Stomach (tissue), 4 donors: ENCODE measurements around the gene NUP160.
"Not testable (repeated sequence)": the region's sequence is repeated elsewhere in the genome, so short reads cannot be mapped to it uniquely, and the experiment has no call there.

Experiments used
- POLR2A ChIP-seq, 4 donors: fragments of 450-650 bp; IDR thresholded peaks; one replicate each; pipeline ENCODE4 v1.6.1; 2016; ENCODE audit warnings: antibody characterized with exemption in 4 of 4, control low read depth in 2 of 4, mild to moderate bottlenecking in 1 of 4, moderate library complexity in 1 of 4
- TF ChIP-seq, protein P1 (sequence below), 7 experiments: fragments of 450-650 bp in 4 of 7; fragments of 200-600 bp in 3 of 7; sonication (generic) in 3 of 7; IDR thresholded peaks; one replicate each; pipeline ENCODE4 v1.5.1; 2016 to 2019; ENCODE audit warnings: antibody characterized with exemption in 7 of 7, control low read depth in 2 of 7, mild to moderate bottlenecking in 1 of 7

DNA sequence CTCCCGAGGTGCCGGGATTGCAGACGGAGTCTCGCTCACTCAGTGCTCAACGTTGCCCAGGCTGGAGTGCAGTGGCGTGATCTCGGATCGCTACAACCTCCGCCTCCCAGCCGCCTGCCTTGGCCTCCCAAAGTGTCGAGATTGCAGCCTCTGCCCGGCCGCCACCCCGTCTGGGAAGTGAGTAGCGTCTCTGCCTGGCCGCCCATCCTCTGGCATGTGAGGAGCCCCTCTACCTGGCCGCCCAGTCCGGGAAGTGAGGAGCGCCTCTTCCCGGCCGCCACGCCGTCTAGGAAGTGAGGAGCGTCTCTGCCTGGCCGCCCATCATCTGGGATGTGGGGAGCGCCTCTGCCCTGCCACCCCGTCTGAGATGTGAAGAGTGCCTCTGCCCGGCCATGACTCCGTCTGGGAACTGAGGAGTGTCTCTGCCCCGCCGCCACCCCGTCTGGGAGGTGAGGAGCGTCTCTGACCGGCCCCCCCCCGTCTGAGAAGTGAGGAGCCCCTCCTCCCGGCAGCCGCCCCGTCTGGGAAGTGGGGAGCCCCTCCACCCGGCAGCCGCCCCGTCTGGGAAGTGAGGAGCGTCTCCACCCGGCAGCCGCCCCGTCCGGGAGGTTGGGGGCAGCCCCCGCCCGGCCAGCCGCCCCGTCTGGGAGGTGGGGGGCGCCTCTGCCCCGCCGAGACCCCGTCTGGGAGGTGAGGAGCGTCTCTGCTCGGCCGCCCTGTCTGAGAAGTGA, 44.6 kb upstream of the NUP160 start:
- TF ChIP-seq, protein P1, sequence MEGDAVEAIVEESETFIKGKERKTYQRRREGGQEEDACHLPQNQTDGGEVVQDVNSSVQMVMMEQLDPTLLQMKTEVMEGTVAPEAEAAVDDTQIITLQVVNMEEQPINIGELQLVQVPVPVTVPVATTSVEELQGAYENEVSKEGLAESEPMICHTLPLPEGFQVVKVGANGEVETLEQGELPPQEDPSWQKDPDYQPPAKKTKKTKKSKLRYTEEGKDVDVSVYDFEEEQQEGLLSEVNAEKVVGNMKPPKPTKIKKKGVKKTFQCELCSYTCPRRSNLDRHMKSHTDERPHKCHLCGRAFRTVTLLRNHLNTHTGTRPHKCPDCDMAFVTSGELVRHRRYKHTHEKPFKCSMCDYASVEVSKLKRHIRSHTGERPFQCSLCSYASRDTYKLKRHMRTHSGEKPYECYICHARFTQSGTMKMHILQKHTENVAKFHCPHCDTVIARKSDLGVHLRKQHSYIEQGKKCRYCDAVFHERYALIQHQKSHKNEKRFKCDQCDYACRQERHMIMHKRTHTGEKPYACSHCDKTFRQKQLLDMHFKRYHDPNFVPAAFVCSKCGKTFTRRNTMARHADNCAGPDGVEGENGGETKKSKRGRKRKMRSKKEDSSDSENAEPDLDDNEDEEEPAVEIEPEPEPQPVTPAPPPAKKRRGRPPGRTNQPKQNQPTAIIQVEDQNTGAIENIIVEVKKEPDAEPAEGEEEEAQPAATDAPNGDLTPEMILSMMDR (IDR thresholded peaks at IDR 0.05): not testable (repeated sequence)
- TF ChIP-seq POLR2A (IDR thresholded peaks at IDR 0.05): not testable (repeated sequence)
